ENCODE measurements around the gene TMEM91.
A peak's percentile ranks its signal among the peaks of the same experiment; 100 is the strongest.

TMEM91 gene

DNA sequence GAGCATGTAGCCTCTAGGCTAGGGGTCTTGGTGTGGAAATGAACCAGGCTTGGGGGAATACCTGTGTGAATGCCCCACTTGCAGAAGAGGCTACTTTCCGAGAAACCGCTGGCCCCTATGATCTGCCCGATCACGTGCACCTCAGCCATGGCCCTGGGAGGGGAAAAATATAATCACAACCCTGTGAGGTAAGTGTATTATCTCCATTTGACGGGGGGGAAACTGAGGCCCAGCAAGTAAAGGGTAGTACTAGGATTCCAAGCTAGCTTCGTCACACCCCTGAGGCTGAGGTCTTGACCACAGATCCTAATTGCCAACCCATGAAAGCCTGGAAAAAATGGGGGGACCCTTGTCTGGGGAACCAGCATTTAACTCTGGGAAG is 13.0 kb upstream of the TMEM91 start:
- TF ChIP-seq EZH2phosphoT487 (IDR thresholded peaks at IDR 0.05; ENCODE audit: borderline replicate concordance): no peak
- TF ChIP-seq, protein P1, sequence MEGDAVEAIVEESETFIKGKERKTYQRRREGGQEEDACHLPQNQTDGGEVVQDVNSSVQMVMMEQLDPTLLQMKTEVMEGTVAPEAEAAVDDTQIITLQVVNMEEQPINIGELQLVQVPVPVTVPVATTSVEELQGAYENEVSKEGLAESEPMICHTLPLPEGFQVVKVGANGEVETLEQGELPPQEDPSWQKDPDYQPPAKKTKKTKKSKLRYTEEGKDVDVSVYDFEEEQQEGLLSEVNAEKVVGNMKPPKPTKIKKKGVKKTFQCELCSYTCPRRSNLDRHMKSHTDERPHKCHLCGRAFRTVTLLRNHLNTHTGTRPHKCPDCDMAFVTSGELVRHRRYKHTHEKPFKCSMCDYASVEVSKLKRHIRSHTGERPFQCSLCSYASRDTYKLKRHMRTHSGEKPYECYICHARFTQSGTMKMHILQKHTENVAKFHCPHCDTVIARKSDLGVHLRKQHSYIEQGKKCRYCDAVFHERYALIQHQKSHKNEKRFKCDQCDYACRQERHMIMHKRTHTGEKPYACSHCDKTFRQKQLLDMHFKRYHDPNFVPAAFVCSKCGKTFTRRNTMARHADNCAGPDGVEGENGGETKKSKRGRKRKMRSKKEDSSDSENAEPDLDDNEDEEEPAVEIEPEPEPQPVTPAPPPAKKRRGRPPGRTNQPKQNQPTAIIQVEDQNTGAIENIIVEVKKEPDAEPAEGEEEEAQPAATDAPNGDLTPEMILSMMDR (conservative IDR thresholded peaks at IDR 0.05; ENCODE audit: low read length): no peak

DNA sequence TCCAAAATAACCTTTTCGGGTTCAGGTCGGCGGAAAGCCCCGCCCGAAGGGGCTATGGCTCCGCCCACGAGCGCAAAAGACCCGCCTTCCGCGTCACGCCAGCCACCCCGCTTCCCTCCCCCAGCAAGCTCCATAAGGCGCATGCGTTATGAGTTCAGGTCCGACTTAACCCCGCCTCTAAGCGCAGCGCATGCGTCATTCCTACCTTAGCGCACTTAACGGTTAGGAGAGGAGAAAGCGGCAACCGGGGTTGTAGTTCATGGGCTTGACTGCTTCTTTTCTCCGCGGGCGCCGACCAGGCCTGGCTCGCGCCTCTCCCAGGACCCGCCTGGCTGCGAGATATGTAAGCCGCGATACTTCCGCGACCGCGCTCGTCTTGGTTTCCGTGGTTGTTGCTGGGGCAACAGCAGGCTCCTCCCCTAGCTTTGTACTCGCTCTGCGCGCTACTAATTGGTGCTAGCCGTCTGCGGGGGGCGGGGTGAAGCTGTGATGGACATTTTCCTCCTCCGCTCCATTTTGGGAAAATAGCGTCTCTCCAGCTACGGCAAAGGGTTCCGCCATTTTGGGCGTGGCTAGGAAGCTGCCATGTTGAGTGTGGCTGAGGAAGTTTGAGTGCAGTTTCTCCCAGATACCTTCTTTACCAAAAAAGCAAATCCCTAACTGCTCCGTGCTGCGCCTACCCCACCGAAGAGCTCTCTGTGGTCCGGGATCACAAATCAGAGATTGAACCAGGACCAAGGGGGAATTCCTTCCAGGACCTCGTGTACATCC is 12.4 kb upstream of the TMEM91 start, which contains the start of gene B9D2:
B9D2 (minus strand) TSS at position 397 of the 771 bp plus-strand sequence. CDS start 630 bp downstream, outside the sequence.
- H3K4me3 ChIP-seq (ENCODE audit: low read length, poor library complexity, severe bottlenecking): peak within 1 kb of the TSS; percentile 84
- H3F3A ChIP-seq (ENCODE audit: low read depth): no peaks in the 10 kb centered on the region
- TF ChIP-seq, protein P1 (conservative IDR thresholded peaks at IDR 0.05; ENCODE audit: low read length): no peak
- no peak for TF ChIP-seq EZH2phosphoT487 (IDR thresholded peaks at IDR 0.05; ENCODE audit: borderline replicate concordance)
- H3K27me3 ChIP-seq (ENCODE audit: insufficient read depth, low read length, poor library complexity, severe bottlenecking): no peaks in the 10 kb centered on the region
- no peaks in the 10 kb centered on the region for H3K9me2 ChIP-seq (replicated peaks; ENCODE audit: low read depth, low read length)
- H2AFZ ChIP-seq (ENCODE audit: low read length): peak within 1 kb of the TSS; percentile 85
- no peaks in the 10 kb centered on the region for H3K9me3 ChIP-seq (ENCODE audit: insufficient read depth, low read depth, low read length)
- no peaks in the 10 kb centered on the region for H3K36me3 ChIP-seq (ENCODE audit: insufficient read depth, low read length)
- peaks cover 21% of the 10 kb centered on the region for H3K79me2 ChIP-seq (ENCODE audit: insufficient read depth, low read length)
- H3K9ac ChIP-seq (ENCODE audit: low read depth, low read length, poor library complexity, severe bottlenecking): peak within 1 kb of the TSS; percentile 90
- H4K20me1 ChIP-seq (ENCODE audit: insufficient read depth, low read length, poor library complexity, severe bottlenecking): no peaks in the 10 kb centered on the region
- peaks cover 18% of the 10 kb centered on the region for H3K4me1 ChIP-seq (ENCODE audit: insufficient read depth, low read length, poor library complexity, severe bottlenecking)
- H3K4me2 ChIP-seq (ENCODE audit: low read depth, low read length, poor library complexity, severe bottlenecking): peak within 1 kb of the TSS; percentile 88

More for the DNA sequence above, 13.0 kb upstream of the TMEM91 start:
- Histone ChIP-seq H3K36me3 (ENCODE audit: insufficient read depth, low read length) (no peaks in the 10 kb centered on the region), H3K27me3 (ENCODE audit: insufficient read depth, low read length, poor library complexity, severe bottlenecking) (no peaks in the 10 kb centered on the region), H3K9me3 (ENCODE audit: insufficient read depth, low read depth, low read length) (no peaks in the 10 kb centered on the region), H3K4me3 (ENCODE audit: low read length, poor library complexity, severe bottlenecking) (peak overlapping the region; percentile 84), H3K79me2 (ENCODE audit: insufficient read depth, low read length) (peaks cover 21% of the 10 kb centered on the region), H3K9me2 (replicated peaks; ENCODE audit: low read depth, low read length) (no peaks in the 10 kb centered on the region), H3K9ac (ENCODE audit: low read depth, low read length, poor library complexity, severe bottlenecking) (peak overlapping the region; percentile 90), H3K4me2 (ENCODE audit: low read depth, low read length, poor library complexity, severe bottlenecking) (peak overlapping the region; percentile 88), H3F3A (ENCODE audit: low read depth) (no peaks in the 10 kb centered on the region), H3K4me1 (ENCODE audit: insufficient read depth, low read length, poor library complexity, severe bottlenecking) (peaks cover 21% of the 10 kb centered on the region), H2AFZ (ENCODE audit: low read length) (peak overlapping the region; percentile 85), H4K20me1 (ENCODE audit: insufficient read depth, low read length, poor library complexity, severe bottlenecking) (no peaks in the 10 kb centered on the region)

DNA sequence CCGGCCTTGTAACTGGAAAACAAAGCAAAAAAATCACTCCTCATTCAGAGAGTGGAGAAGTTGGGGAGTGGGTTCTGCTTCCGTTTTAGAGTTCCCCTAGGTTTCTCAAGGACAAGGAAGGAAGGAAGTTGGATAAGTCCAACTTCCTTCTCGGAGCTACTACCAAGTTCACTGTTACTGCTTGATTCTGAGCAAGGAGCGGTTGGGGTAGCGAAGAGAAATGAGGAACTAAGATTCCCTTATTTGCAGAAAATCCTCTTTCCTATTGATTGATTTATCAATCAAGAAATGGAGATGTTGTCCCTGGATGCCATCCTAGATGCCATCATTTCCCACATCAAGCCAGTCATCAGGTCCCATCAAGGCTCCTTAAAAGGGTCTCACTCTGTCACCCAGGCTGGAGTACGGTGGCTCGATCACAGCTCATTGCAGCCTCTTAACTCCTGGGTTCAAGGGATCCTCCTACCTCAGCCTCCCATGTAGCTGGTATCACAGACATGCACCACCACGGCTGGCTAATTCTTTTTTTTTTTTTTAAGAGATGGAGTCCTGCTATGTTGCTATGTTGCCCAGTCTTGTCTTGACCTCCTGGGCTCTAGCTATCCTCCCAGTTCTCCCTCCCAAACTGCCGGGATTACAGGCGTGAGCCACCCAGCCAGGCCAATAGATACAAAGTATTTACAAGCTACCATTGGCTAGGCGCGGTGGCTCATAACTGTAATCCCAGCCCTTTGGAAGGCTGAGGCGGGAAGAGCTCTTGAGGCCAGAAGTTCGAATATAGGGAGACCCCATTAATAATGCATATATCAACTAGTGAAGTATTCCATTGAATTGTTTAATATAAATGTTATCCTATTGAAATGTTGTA is 11.6 kb upstream of the TMEM91 start:
- Histone ChIP-seq H4K20me1 (ENCODE audit: insufficient read depth, low read length, poor library complexity, severe bottlenecking) (no peaks in the 10 kb centered on the region), H3K79me2 (ENCODE audit: insufficient read depth, low read length) (peaks cover 21% of the 10 kb centered on the region), H3K4me1 (ENCODE audit: insufficient read depth, low read length, poor library complexity, severe bottlenecking) (peaks cover 18% of the 10 kb centered on the region), H3K9me2 (replicated peaks; ENCODE audit: low read depth, low read length) (no peaks in the 10 kb centered on the region), H3K4me2 (ENCODE audit: low read depth, low read length, poor library complexity, severe bottlenecking) (peak overlapping the region; percentile 88), H3K4me3 (ENCODE audit: low read length, poor library complexity, severe bottlenecking) (peak overlapping the region; percentile 84), H2AFZ (ENCODE audit: low read length) (peak overlapping the region; percentile 65), H3F3A (ENCODE audit: low read depth) (no peaks in the 10 kb centered on the region), H3K9ac (ENCODE audit: low read depth, low read length, poor library complexity, severe bottlenecking) (peak overlapping the region; percentile 90), H3K27me3 (ENCODE audit: insufficient read depth, low read length, poor library complexity, severe bottlenecking) (no peaks in the 10 kb centered on the region), H3K36me3 (ENCODE audit: insufficient read depth, low read length) (no peaks in the 10 kb centered on the region), H3K9me3 (ENCODE audit: insufficient read depth, low read depth, low read length) (no peaks in the 10 kb centered on the region)
- TF ChIP-seq, protein P1 (conservative IDR thresholded peaks at IDR 0.05; ENCODE audit: low read length): no peak
- no peak for TF ChIP-seq EZH2phosphoT487 (IDR thresholded peaks at IDR 0.05; ENCODE audit: borderline replicate concordance)

Data from Loucy (cell line).